PC-3 (cell line): Measurements from ENCODE around the gene NANP.

Experiments
- EZH2phosphoT487 ChIP-seq: fragments of 300-600 bp; sonication (generic); IDR thresholded peaks from 2 replicates; pipeline ENCODE4 v1.6.1; 2018; ENCODE audit warnings: mild to moderate bottlenecking, antibody characterized with exemption, low read length, borderline replicate concordance
- TF ChIP-seq, protein P1 (sequence below): fragments of 300-600 bp; sonication (generic); conservative IDR thresholded peaks from 2 replicates; pipeline ENCODE4 v1.5.1; 2017; ENCODE audit warnings: antibody characterized with exemption, low read depth, mild to moderate bottlenecking, low read length

DNA sequence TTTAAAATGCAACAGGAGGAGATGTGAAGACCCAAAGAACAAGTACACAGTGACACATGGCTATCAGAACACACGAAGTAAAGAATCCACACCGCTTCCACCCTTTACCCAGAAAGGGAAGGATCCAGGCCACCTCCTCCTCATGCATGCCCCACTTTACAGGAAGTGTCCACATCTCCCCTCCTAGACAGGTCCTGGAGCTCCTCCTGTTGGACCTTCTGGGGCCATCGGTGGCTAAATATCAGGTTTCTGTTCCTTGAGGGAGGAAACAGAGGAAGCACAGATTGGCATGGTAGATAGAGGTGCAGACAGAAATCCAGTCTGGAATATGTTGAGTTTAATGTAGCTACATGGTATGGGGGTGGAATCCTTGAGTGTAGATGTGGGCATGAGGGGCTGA lies 49.4 kb downstream of the NANP start:
- TF ChIP-seq, protein P1, sequence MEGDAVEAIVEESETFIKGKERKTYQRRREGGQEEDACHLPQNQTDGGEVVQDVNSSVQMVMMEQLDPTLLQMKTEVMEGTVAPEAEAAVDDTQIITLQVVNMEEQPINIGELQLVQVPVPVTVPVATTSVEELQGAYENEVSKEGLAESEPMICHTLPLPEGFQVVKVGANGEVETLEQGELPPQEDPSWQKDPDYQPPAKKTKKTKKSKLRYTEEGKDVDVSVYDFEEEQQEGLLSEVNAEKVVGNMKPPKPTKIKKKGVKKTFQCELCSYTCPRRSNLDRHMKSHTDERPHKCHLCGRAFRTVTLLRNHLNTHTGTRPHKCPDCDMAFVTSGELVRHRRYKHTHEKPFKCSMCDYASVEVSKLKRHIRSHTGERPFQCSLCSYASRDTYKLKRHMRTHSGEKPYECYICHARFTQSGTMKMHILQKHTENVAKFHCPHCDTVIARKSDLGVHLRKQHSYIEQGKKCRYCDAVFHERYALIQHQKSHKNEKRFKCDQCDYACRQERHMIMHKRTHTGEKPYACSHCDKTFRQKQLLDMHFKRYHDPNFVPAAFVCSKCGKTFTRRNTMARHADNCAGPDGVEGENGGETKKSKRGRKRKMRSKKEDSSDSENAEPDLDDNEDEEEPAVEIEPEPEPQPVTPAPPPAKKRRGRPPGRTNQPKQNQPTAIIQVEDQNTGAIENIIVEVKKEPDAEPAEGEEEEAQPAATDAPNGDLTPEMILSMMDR: peak; percentile 71
- TF ChIP-seq EZH2phosphoT487: no peak
